Testis (tissue), 3 donors: ENCODE data around the gene SMCO4. TPM values are rescaled to one million over a fixed set of nuclear protein-coding genes. Genes with fewer than 3 reads are reported as not detected.

Experiments used
- DNase-seq: peaks from one replicate; pipeline ENCODE4 v3.0.0-alpha.2; 2019
- H3K27ac ChIP-seq, 2 donors: fragments of 200-600 bp; sonication (generic); one replicate each; pipeline ENCODE4 v1.5.1; 2019
- H3K27me3 ChIP-seq: fragments of 200-600 bp; sonication (generic); one replicate; pipeline ENCODE4 v1.5.1; 2019
- H3K36me3 ChIP-seq: fragments of 200-600 bp; sonication (generic); one replicate; pipeline ENCODE4 v1.5.1; 2017; ENCODE audit warnings: low read depth; ENCODE audit errors: missing control alignments
- H3K4me1 ChIP-seq: fragments of 200-600 bp; sonication (generic); one replicate; pipeline ENCODE4 v1.5.1; 2019
- H3K4me3 ChIP-seq, 2 donors: fragments of 200-600 bp; sonication (generic); one replicate each; pipeline ENCODE4 v1.5.1; 2017 to 2019
- H3K9me3 ChIP-seq: fragments of 200-600 bp; sonication (generic); one replicate; pipeline ENCODE4 v1.5.1; 2017
- POLR2A ChIP-seq: fragments of 450-650 bp; IDR thresholded peaks from one replicate; pipeline ENCODE4 v1.6.1; 2017; ENCODE audit warnings: antibody characterized with exemption, mild to moderate bottlenecking, moderate library complexity
- WGBS, 2 donors: methylation state at CpG; one replicate each; pipeline ENCODE4 v1.1.5; 2018; 5-methylcytosine and 5-hydroxymethylcytosine counted together
- intact Hi-C: fragments of 100-400 bp; cut with DNase I; formaldehyde crosslinking; loops from one replicate; pipeline ENCODE4 v1.15.1; 2023; ENCODE audit warnings: low total_unique reads
- polyA plus RNA-seq: library from polyadenylated mRNA; stranded (reverse); fragments of 350-450 nt; fragmentation: Illumina TruSeq; extraction: RNeasy Lipid Tissue Mini Kit (QIAGEN cat#74804); gene quantifications from one replicate; pipeline ENCODE4 v1.2.3, GENCODE V29; 2014; ENCODE audit warnings: low read depth, low replicate concordance; ENCODE audit not compliant: insufficient read depth
- total RNA-seq, 2 donors: library from RNA; depleted of rRNA; stranded (reverse); fragments of >200 nt; gene quantifications; one replicate each; pipeline ENCODE4 v1.2.3, GENCODE V29; 2016
- TF ChIP-seq, protein P1 (sequence below), 3 experiments: fragments of 450-650 bp in 2 of 3; fragments of 200-600 bp in 1 of 3; sonication (generic) in 1 of 3; IDR thresholded peaks; one replicate each; pipeline ENCODE4 v1.5.1; 2016 to 2019; ENCODE audit warnings: antibody characterized with exemption in 3 of 3, mild to moderate bottlenecking in 2 of 3, moderate library complexity in 1 of 3

The SMCO4 gene
- total and polyA plus RNA-seq, 3 donors from 2014 or later = 33.6 to 59.9 (median 34.2) TPM

DNA sequence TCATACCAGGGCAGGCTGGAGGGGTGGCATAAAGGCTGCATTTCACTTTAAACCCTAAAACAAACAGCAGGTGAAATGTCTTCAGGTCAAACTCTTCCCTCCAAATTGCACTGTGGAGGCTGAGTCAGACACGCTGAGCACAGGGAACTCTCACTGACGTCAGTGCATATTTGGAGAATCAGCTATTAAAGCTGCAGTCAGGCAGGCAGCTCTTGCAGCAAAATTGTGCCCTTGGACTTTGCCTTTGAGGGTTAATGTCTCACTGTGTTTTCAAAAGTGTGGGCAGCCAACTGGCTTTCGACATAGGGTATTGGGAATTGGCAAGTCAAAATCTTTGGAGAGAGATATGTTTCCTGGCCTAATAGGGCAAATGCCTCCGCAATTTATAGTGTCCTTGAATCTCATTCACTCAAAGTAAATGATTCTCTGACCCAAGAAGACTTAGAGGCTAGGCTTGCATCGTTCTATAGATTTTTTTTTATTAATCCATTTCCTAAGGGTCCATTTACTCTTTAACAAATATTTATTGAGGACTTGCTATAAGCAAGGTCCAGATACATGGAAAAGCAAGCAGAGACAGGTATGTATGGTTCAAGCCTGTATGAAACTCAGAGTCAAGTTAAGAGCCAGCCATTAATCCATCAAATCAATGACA is 27.7 kb upstream of the SMCO4 start:
- Histone ChIP-seq H3K9me3 (no peaks in the 10 kb centered on the region), H3K4me3 (no peak overlapping the region), H3K27ac (no peak overlapping the region), H3K27me3 (no peaks in the 10 kb centered on the region), H3K36me3 (no peaks in the 10 kb centered on the region), H3K4me1 (no peaks in the 10 kb centered on the region)
- intact Hi-C loops = no loop called here
- DNase-seq = peak; percentile 13
- WGBS, 2 donors = 43 to 65% methylated on average over 5 of the region's 5 CpGs
- no peak for TF ChIP-seq POLR2A
- TF ChIP-seq, protein P1, sequence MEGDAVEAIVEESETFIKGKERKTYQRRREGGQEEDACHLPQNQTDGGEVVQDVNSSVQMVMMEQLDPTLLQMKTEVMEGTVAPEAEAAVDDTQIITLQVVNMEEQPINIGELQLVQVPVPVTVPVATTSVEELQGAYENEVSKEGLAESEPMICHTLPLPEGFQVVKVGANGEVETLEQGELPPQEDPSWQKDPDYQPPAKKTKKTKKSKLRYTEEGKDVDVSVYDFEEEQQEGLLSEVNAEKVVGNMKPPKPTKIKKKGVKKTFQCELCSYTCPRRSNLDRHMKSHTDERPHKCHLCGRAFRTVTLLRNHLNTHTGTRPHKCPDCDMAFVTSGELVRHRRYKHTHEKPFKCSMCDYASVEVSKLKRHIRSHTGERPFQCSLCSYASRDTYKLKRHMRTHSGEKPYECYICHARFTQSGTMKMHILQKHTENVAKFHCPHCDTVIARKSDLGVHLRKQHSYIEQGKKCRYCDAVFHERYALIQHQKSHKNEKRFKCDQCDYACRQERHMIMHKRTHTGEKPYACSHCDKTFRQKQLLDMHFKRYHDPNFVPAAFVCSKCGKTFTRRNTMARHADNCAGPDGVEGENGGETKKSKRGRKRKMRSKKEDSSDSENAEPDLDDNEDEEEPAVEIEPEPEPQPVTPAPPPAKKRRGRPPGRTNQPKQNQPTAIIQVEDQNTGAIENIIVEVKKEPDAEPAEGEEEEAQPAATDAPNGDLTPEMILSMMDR (IDR thresholded peaks at IDR 0.05) = no peak

DNA sequence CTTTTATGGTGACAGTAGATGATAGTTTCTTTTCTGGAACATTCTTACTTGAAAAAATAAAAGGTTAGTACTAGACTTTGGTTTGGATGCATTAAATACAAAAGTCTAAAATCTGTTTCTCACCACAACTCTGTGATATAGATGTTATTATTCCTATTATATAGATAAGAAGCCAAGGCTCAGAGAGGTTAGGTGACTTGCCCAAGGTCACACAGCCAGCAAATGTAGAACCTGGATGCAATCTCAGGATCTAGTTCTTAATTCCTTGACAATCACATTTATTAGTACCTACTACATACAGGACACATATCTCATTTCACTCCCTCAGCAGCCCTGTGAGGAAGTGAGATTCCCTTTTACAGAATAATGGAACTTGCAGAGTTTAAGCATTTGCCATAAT is 26.3 kb upstream of the SMCO4 start:
- no peak for DNase-seq
- Histone ChIP-seq H3K4me3 (no peak overlapping the region), H3K9me3 (no peaks in the 10 kb centered on the region), H3K27ac (no peak overlapping the region), H3K27me3 (no peaks in the 10 kb centered on the region), H3K36me3 (no peaks in the 10 kb centered on the region), H3K4me1 (no peaks in the 10 kb centered on the region)
- intact Hi-C loops = no loop called here
- TF ChIP-seq, protein P1 (IDR thresholded peaks at IDR 0.05) = no peak
- no peak for TF ChIP-seq POLR2A

DNA sequence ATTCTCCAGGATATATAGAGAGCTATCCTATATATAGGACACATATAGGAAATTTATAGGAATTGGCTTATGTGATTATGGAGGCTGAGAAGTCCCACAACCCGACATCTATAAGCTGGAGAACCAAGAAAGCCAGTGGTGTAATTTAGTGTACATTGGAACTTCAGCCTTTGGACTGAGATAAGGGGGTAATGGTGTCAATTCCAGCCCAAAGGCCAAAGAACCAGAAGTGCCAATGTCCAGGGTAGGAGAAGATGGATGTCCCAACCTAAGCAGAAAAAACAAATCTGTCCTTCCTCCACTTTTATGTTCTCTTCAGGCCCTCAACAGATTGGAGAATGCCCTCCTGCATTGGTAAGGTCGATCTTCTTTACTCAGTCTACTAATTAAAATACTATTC is 25.5 kb upstream of the SMCO4 start:
- no peaks in the 10 kb centered on the region for H3K9me3 ChIP-seq
- no peak for DNase-seq
- no peaks in the 10 kb centered on the region for H3K4me1 ChIP-seq
- H3K27ac ChIP-seq = no peak overlapping the region
- TF ChIP-seq, protein P1 (IDR thresholded peaks at IDR 0.05) = no peak
- no peak for TF ChIP-seq POLR2A
- WGBS, 2 donors = 85 to 86% methylated on average over 2 of the region's 2 CpGs
- no peaks in the 10 kb centered on the region for H3K27me3 ChIP-seq
- no peak overlapping the region for H3K4me3 ChIP-seq
- H3K36me3 ChIP-seq = no peaks in the 10 kb centered on the region
- intact Hi-C loops = no loop called here

DNA sequence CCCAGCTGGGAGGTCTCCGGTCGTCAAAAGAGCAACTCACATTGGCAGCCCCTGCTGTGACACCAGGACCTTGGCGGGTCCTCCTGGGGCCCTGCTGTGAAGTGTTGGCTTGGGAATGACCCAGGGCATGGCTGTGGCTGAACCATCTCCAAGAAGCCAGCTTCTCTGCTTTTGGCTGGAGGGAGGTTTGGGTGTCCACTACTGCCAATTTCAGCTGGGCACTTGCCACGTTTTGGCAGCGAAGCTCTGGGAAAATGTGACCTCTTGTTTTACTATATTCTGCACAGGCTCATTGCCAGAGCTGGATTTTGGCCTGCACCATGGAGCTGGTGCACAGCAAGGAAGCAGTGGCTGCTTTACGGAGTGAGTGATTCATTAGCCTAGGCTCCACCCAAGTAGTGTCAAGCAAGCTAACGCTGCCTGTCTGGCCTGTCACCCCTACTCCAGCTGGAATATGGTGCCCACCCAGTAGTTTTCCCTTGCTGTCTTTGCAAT is 24.3 kb upstream of the SMCO4 start:
- H3K9me3 ChIP-seq = no peaks in the 10 kb centered on the region
- TF ChIP-seq, protein P1 (IDR thresholded peaks at IDR 0.05) = no peak
- TF ChIP-seq POLR2A = no peak
- peak; percentile 25 for DNase-seq
- H3K27ac ChIP-seq = no peak overlapping the region
- intact Hi-C loops = no loop called here
- no peaks in the 10 kb centered on the region for H3K4me1 ChIP-seq
- no peaks in the 10 kb centered on the region for H3K36me3 ChIP-seq
- WGBS, 2 donors = 56 to 60% methylated on average over 4 to 7 of the region's 7 CpGs
- H3K27me3 ChIP-seq = no peaks in the 10 kb centered on the region
- no peak overlapping the region for H3K4me3 ChIP-seq

DNA sequence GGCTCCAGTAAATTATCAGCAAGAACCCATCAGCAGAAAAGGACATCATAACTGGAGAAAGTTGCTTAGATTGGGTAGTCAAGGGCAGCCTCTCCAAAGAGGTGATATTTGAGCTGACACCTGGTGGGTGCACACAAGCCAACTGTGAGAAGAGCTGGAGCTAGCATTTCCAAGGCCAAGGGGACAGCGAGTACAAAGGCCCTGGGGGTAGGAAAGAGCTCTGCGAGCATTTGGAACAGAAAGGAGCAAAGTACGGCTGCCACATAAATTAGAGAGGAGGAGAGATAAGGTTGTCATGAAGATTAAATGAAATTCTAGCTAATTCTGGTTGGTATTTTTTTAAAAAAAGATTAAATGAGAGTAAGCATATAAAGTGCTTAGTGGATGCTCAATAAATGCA is 21.7 kb upstream of the SMCO4 start:
- 58 to 66% methylated on average over 3 of the region's 3 CpGs for WGBS, 2 donors

More for the DNA sequence above, 21.7 kb upstream of the SMCO4 start:
- H3K4me3 ChIP-seq = no peak overlapping the region
- TF ChIP-seq, protein P1 (IDR thresholded peaks at IDR 0.05) = no peak
- TF ChIP-seq POLR2A = no peak
- no peak overlapping the region for H3K27ac ChIP-seq
- intact Hi-C loops = no loop called here
- H3K36me3 ChIP-seq = no peaks in the 10 kb centered on the region
- H3K27me3 ChIP-seq = no peaks in the 10 kb centered on the region
- no peak for DNase-seq
- no peaks in the 10 kb centered on the region for H3K9me3 ChIP-seq
- H3K4me1 ChIP-seq = no peaks in the 10 kb centered on the region
